ENCODE measurements around the gene CXorf51A.
"Not testable (repeated sequence)": the region's sequence is repeated elsewhere in the genome, so short reads cannot be mapped to it uniquely, and the experiment has no call there.

CXorf51A gene

GRCh38 chrX:146814644-146815043, at the start of gene CXorf51A:
CXorf51A (minus strand) TSS chrX:146814744; CDS start chrX:146814723, 21 bp downstream.
- DNase-seq (ENCODE audit: low read depth in 1 of 2, low spot score in 1 of 2), result not testable (repeated sequence)

GRCh38 chrX:146863566-146863965, 49.0 kb upstream of the CXorf51A start:
- no peak for DNase-seq (ENCODE audit: low read depth in 1 of 2, low spot score in 1 of 2)

- DNase-seq (ENCODE audit: low read depth in 1 of 2, low spot score in 1 of 2), result no peak
Observed at GRCh38 chrX:146854281-146854680, 39.7 kb upstream of the CXorf51A start.

GRCh38 chrX:146831994-146832393, 17.4 kb upstream of the CXorf51A start:
- no peak for DNase-seq (ENCODE audit: low read depth in 1 of 2, low spot score in 1 of 2)

DNA sequence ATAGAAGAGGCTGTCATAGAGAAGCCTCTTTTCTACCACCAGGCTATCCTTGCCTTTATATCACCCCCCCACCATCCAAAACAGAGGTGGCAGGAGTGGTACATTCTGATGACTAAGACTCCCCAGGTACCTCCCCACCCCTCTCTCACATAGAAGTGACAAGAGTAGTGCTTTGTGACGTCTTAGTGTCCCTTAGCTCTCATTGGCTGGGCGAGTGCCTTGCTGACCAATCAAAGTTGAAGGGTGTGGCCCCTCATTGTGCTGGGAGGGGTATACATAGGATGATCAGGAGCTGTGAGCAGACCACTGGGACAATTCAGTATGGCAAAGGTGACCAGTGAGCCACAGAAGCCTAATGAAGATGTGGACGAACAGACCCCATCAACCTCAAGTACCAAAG, 5.1 kb downstream of the CXorf51A start, which contains the start of gene CXorf51B:
Gene CXorf51B, plus strand, starts transcription at position 301 of the 400 bp plus-strand sequence. Its CDS starts 21 bp downstream, at position 322.
- not testable (repeated sequence) for DNase-seq (ENCODE audit: low read depth in 1 of 2, low spot score in 1 of 2)

Data from activated T-helper 1 cell treated with anti-CD3 and anti-CD28 coated beads, Interleukin-2, amount 50 U/mL, for 16 hours (primary cell).